ENCODE measurements around the gene NUP58.
"Not testable (repeated sequence)": the region's sequence is repeated elsewhere in the genome, so short reads cannot be mapped to it uniquely, and the experiment has no call there.

NUP58 gene

DNA sequence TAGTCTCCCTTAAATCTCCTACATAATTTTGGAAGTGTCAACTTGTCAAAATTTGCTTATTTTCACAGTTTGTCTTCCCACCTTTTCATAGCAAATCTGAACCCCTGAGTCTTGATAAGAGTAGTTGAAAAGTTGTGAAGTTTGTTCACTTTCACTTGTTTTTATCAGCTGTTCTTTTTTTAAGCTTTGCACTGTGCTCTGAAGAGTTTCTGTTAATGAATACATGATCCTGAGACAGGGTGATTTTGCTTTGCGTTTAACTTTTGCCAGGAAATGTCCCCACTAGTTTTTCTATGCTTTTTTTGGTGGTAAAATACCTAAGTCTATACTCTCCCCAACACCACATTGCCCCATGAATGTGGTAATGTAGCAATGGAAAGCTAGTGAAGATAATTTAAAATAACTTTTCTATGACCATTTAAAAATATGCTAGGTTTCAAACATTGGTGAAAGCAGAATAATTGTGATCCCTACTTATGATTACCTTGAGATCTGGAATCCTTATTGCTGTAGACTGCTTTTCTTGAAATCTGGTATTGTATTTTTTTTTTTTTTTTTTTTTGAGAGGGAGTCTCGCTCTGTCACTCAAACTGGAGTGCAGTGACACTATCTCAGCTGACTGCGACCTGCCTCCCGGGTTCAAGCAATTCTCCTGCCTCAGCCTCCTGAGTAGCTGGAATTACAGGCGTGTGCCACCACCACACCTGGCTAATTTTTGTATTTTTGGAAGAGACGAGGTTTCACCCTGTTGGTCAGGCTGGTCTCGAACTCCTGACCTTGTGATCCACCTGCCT lies 5.4 kb downstream of the NUP58 start:
- no peak for DNase-seq

- DNase-seq, result no peak
These were observed 9.5 kb downstream of the NUP58 start for GRCh38 chr13:25310891-25311290.

DNA sequence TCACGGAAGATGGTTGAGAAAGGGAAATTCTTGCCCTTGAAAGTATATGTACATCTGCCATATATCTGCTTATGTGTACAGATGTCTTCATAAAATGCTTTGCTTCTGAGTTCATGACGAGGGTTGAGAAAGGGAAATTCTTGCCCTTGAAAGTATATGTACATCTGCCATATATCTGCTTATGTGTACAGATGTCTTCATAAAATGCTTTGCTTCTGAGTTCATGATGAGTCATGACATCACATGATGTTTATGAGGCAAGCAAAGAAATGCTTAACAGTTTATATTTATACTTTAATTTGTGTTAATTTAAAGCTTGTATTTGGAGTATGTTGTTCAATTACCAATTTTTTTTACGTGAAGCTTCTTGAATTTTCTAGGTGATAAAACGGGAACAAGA lies 17.5 kb downstream of the NUP58 start:
- not testable (repeated sequence) for DNase-seq

DNA sequence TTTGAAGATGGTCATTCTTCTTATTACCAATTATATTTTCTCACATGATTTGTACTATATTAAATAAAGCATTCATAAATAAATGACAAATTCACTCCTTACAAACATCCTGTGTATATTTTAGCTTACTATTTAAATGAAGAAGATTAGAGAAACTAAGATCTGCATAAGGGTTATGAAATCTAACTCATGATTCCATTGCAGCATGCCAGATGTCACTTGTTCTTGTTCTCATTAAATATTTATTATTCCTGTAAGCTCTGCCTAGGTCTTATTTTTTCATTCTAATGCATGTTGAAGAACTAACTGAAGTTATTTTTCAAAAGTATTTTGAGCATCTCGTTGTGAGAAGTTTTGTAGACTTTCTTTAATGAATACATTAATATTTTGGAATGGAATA lies 18.3 kb downstream of the NUP58 start:
- DNase-seq, result no peak

DNA sequence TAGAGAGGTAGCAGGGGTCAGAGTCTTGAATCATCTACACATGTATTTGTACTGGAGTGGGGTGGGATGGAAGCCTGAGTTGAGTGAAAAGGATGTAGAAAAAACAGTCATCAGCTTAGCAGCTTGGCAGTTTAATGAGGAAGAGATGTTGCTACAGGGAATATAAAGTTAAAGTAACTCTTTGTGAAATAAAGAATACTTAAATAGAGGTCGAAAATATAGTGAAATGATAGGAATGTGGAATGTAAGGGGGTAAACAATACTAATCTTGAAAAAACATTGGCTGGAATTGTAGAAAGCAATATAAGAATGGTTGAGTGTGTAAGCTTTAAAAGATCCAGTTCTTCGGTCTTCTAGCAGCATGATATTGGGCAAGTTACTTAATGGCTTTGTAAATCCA lies 22.7 kb downstream of the NUP58 start:
- DNase-seq, result no peak

DNA sequence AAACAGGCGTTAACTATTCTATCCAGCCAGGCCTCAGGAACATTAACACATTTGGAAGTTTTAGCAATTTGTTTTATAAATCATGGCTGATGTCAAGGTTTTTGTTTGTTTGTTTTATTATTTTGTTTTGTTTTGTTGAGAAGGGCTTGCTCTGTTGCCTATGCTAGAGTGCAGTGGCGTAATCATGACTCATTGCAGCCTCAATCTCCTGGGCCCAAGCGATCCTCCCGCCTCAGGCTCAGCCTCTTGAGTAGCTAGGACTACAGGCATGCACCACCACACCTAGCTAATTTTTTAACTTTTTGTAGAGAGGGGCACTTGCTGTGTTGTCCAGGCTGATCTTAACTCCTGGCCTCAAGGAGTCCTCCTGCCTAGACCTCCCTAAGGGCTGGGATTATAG lies 28.3 kb downstream of the NUP58 start:
- DNase-seq, result no peak

- DNase-seq, result no peak
These were observed 29.1 kb downstream of the NUP58 start for GRCh38 chr13:25330541-25330940.

DNA sequence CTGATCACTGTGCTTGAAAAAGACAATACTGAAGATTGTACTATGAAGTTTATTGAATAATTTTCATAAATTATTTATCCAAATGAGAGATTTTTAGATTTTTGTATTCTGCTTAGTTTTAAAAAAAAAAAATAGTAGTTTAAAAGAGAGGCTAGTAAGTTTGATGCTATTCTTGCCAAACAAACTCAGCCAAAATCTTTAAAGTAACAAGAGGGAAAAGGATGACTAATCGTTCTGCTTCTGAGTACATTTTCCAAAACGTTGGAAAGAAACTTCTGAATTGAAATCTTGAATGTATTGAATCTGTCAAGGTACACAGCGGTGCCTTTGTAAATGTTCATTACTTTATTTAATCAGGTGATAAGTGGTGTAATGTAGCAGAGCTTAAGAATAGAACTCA lies 34.4 kb downstream of the NUP58 start:
- DNase-seq, result no peak

DNA sequence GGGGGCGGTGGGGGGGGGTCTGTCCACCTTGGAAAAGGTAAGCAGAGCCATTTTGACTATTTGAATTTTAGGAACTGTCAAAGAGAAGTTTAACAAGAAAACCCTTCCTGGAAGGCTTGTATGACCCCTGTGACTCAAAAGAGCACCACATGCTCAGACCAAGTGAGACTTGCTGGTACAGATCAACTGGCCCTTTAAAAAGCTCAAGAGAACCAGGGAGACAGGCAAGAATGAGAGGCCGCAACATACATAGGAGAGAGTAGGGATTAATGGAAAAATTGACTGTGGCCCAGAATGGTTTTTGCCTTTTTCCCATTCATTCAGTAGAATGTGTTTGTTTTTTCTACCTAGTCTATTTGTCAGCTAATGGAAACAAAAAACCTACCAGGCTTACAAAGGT lies 44.2 kb downstream of the NUP58 start:
- DNase-seq, result no peak

DNA sequence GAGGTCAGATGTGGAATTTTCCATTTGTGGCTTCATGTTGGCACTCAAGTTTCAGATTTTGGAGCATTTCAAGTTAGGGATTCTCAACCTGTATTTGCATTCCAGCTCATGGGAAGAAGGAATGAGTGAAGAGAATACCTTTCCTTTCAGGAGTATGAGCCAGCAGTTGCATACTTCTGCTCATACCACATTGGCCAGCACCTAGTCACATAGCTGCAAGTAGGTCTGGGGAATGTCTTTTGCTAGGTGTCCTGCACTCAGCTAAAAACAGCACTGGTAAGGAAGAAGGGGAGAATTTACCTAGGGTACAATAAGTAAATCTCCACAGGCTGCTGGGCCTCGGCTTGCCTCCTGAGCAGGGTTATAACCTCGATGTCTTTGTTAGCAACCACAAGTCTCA lies 45.7 kb downstream of the NUP58 start:
- DNase-seq, result no peak

DNA sequence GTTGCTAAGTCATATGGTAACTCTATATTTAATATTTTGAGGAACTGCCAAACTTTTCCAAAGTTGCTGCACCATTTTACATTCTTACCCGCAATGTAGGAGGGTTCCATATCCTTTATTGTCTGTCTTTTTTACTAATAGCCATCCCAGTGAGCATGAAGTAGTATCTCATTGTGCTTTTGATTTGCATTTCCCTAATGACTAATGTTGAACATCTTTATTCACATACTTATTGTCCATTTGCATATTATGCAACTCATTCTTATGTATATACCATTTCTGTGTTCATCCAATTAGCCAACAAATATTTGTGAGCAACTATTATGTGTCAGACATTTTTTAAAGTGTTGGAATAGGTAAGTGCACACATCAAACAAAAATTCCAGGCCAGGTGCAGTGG lies 50.0 kb downstream of the NUP58 start:
- DNase-seq, result no peak

GRCh38 chr13:25352230-25352629 lies 50.8 kb downstream of the NUP58 start:
- no peak for DNase-seq

- DNase-seq, result no peak
These were observed 51.4 kb downstream of the NUP58 start for GRCh38 chr13:25352806-25353205.

DNA sequence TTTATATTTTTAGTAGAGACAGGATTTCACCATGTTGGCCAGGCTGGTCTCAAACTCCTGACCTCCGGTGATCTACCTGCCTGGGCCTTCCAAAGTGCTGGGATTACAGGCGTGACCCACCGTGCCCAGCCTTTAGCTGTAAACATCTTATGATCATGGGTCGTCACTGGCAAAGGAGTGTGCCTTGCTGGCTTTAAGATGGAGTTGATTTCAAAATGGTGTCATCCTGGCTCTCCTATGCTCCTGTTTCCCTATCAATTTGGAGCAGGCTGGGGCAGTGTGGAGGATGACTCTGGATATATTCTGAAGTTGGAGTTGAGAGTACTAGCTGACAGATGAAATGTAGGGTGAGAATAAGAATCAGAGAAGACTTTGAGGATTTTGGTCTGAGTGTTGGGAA lies 51.9 kb downstream of the NUP58 start:
- DNase-seq, result no peak

DNA sequence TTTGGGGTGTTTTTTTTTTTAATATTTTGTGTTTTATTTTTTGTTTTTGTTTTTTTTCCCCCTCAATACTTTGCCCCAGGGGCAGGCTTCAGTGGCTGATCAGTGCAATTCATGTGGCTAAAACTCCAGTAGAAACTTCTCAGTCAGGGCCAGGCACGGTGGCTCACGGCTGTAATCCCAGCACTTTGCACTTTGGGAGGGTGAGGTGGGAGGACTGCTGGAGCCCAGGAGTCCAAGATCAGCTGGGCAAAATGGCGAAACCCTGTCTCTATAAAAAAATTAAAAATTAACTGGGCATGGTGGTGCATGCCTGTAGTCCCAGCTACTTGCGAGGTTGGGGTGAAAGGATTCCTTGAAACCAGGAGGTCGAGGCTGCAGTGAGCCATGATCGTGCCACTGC lies 53.0 kb downstream of the NUP58 start:
- no peak for DNase-seq

GRCh38 chr13:25360443-25360842 lies 59.0 kb downstream of the NUP58 start:
- not testable (repeated sequence) for DNase-seq

DNA sequence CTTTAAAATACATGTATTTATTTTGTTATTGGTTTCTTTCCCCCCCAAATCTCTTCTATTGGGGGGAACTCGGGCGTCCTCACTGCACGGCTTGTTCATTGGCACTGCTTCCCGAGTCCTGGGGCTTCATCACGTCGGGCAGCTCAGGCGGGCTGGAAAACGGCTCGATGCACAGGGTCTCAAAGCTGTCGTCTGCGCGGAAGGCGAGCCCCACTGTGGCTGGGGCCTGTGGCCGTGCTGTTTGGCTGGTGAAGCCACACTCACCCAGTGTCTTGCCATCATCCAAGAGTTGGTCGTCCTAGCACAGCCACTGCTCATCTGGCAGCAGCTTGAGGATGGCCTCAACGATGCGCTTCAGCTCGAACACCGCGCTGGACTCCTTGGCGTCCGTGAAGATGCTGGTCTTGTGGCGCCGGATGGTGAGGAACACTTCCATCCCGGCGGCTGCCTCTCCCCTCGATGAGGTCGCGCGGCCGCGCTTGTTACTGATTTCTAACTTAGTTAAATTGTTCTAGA lies 64.4 kb downstream of the NUP58 start:
- DNase-seq, result no peak

- DNase-seq, result no peak
These were observed 69.9 kb downstream of the NUP58 start for GRCh38 chr13:25371158-25371874.

DNA sequence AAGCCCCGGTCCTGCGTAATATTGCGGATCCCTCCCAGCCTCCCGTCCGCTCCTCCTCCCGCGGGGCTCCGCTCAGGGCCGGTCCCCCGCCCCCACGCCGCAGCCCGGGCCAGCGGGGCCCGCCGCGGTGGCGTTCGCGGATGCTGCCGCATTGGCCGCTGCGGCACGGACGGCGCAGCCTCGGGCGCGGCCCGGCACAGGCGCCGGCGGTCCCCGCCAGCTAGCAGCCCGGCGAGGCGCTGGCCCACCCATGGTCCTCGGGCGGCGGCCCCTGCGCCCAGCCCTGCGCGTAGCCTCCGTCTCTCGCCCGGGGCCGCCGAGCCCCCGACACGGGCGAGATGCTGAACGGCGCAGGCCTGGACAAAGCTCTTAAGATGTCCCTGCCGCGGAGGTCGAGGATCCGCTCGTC lies 70.5 kb downstream of the NUP58 start, which contains the start of gene ATP8A2:
Gene ATP8A2 (plus strand): TSS at position 100 of the 409 bp plus-strand sequence. CDS start 239 bp downstream, at position 339.
- no peak for DNase-seq

DNA sequence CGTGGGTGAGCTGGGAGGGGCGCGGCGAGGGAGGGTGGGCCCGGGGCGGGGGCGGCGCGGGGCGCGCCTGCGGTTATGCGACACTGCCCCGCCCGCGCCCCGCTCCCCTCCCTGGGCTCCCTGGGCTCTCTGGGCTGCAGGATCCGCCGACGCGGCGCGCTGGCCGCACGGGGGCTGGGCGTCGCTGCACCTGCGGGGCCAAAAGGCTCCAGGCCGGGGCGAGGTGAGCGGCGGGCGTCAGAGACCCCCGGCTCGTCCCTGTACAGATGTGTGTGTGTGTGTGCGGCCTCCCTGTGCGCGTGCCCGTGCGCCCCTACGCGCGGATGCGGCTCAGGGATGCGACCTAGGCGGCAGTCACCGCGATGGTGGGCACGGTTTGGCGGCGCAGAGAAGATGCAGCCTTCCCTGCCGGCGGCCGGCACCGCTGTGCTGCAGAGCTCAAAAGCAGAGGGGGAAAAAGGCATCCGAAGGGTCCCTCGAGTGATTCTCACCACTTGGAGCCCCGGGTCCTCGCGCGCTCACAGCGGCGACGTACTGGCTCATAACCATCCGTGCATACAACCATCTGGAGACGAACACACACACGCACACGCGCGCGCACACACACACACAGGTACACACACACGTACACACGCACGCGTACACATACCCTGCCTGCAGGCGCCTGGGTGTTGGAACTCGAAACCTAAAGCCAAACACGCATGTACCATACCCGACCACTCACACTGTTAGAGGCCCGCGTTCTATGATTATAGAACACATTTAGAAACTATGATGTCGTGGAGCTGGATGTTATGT lies 71.1 kb downstream of the NUP58 start:
- DNase-seq, result no peak

DNA sequence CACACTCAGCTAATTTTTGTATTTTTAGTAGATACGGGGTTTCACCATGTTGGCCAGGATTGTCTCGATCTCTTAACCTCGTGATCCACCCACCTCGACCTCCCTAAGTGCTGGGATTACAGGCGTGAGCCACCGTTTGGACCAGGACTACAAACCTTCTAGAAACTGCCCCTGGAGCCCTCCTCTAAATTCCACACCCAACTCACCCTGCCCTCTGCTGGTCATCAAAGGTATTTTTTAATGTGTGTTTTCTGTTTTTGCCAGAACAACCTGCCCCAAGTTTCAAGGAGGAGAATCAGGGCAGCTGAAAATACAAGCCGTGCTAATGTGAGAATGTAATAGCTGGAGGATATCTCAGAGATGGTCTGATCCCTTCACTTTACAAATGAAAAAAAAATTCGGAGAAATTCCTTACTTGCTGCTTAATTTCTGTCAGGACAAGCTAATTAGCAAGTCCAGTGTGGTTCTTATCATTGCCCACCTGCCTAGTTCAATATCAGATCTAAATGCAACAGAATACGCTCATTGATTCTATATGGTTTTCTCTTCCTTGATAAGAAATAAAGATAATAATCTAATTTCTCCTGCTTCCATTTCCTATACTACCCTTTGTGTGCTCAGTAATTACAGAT lies 74.4 kb downstream of the NUP58 start:
- peak; percentile 2 to 50 for DNase-seq

- no peak for DNase-seq
These were observed 76.0 kb downstream of the NUP58 start for GRCh38 chr13:25377244-25377962.
